ENCODE results near the gene MRPL19. TPM values are rescaled to one million over a fixed set of nuclear protein-coding genes. Genes with fewer than 3 reads are reported as not detected.

MRPL19 gene
- total RNA-seq, 1 experiment from 2014 or later, result 85.9 TPM

GRCh38 chr2:75612862-75613243 lies 33.7 kb upstream of the MRPL19 start:
- no peaks in the 10 kb centered on the region for H3K9me3 ChIP-seq (ENCODE audit: low read length)
- no peaks in the 10 kb centered on the region for H3K27me3 ChIP-seq (ENCODE audit: low read length)
- no peaks in the 10 kb centered on the region for H3K79me2 ChIP-seq (ENCODE audit: low read length)
- BruUV-seq (replicated peaks), result no TSS peak
- ChIA-PET POLR2A (ENCODE audit: unreplicated experiment) (no interaction called here), CTCF (no interaction called here)
- peaks cover 31% of the 10 kb centered on the region for H3K4me1 ChIP-seq (ENCODE audit: insufficient read depth, low read length)
- TF ChIP-seq EZH2phosphoT487 (IDR thresholded peaks at IDR 0.05; ENCODE audit: borderline replicate concordance, low read length) (no peak), EZH2 (IDR thresholded peaks at IDR 0.05; ENCODE audit: low read length, unreplicated experiment) (no peak), CTCF (conservative IDR thresholded peaks at IDR 0.05; ENCODE audit: low read depth, low read length) (no peak)
- no peak for DNase-seq
- H3K9ac ChIP-seq (ENCODE audit: low read length), result no peak overlapping the region
- no peak overlapping the region for H2AFZ ChIP-seq (ENCODE audit: low read length)
- no peak for ATAC-seq
- no peak overlapping the region for H3K27ac ChIP-seq (ENCODE audit: low read length)
- no peaks in the 10 kb centered on the region for H4K20me1 ChIP-seq (ENCODE audit: low read length)
- intact Hi-C loops (cut with micrococcal nuclease), result no loop called here
- no peak overlapping the region for H3K4me2 ChIP-seq (ENCODE audit: low read length)
- H3F3A ChIP-seq (ENCODE audit: low read length, unreplicated experiment), result no peaks in the 10 kb centered on the region
- no peaks in the 10 kb centered on the region for H3K9me2 ChIP-seq (replicated peaks; ENCODE audit: low read length)
- H3K36me3 ChIP-seq (ENCODE audit: low read depth, low read length), result no peaks in the 10 kb centered on the region
- H3K4me3 ChIP-seq (ENCODE audit: low read length), result no peak overlapping the region

GRCh38 chr2:75614162-75614651 lies 32.4 kb upstream of the MRPL19 start:
- Histone ChIP-seq H3K27me3 (ENCODE audit: low read length) (no peaks in the 10 kb centered on the region), H3K9ac (ENCODE audit: low read length) (no peak overlapping the region), H3K27ac (ENCODE audit: low read length) (peak overlapping the region; percentile 77), H3K9me2 (replicated peaks; ENCODE audit: low read length) (no peaks in the 10 kb centered on the region), H2AFZ (ENCODE audit: low read length) (no peak overlapping the region), H3K4me3 (ENCODE audit: low read length) (no peak overlapping the region), H3K79me2 (ENCODE audit: low read length) (no peaks in the 10 kb centered on the region), H4K20me1 (ENCODE audit: low read length) (no peaks in the 10 kb centered on the region), H3F3A (ENCODE audit: low read length, unreplicated experiment) (no peaks in the 10 kb centered on the region), H3K4me1 (ENCODE audit: insufficient read depth, low read length) (peaks cover 20% of the 10 kb centered on the region), H3K9me3 (ENCODE audit: low read length) (no peaks in the 10 kb centered on the region), H3K36me3 (ENCODE audit: low read depth, low read length) (no peaks in the 10 kb centered on the region), H3K4me2 (ENCODE audit: low read length) (peak overlapping the region; percentile 46)
- intact Hi-C loops (cut with micrococcal nuclease), result no loop called here
- peak; percentile 88 for DNase-seq
- no peak for TF ChIP-seq EZH2phosphoT487 (IDR thresholded peaks at IDR 0.05; ENCODE audit: borderline replicate concordance, low read length)
- ChIA-PET CTCF (interaction anchor here (0.9 kb wide), 1 partner anchor 14 kb away, joined by 3 read pairs; no protein-coding TSS in a partner anchor), POLR2A (ENCODE audit: unreplicated experiment) (no interaction called here)
- no TSS peak for BruUV-seq (replicated peaks)
- peak; percentile 54 for ATAC-seq

GRCh38 chr2:75616406-75616805 lies 30.2 kb upstream of the MRPL19 start:
- Histone ChIP-seq H3K36me3 (ENCODE audit: low read depth, low read length) (no peaks in the 10 kb centered on the region), H3F3A (ENCODE audit: low read length, unreplicated experiment) (peaks cover 4% of the 10 kb centered on the region), H3K9me2 (replicated peaks; ENCODE audit: low read length) (no peaks in the 10 kb centered on the region), H3K27ac (ENCODE audit: low read length) (no peak overlapping the region), H3K4me1 (ENCODE audit: insufficient read depth, low read length) (peaks cover 41% of the 10 kb centered on the region), H2AFZ (ENCODE audit: low read length) (no peak overlapping the region), H3K27me3 (ENCODE audit: low read length) (no peaks in the 10 kb centered on the region), H4K20me1 (ENCODE audit: low read length) (no peaks in the 10 kb centered on the region), H3K4me2 (ENCODE audit: low read length) (no peak overlapping the region), H3K79me2 (ENCODE audit: low read length) (no peaks in the 10 kb centered on the region), H3K4me3 (ENCODE audit: low read length) (no peak overlapping the region), H3K9ac (ENCODE audit: low read length) (no peak overlapping the region), H3K9me3 (ENCODE audit: low read length) (no peaks in the 10 kb centered on the region)
- POLR2A ChIA-PET (ENCODE audit: unreplicated experiment), result interaction anchor here (0.7 kb wide), 1 partner anchor 189 kb away, joined by 7 read pairs; no protein-coding TSS in a partner anchor
- ATAC-seq (no peak), DNase-seq (no peak)
- no TSS peak for BruUV-seq (replicated peaks)
- TF ChIP-seq EZH2 (IDR thresholded peaks at IDR 0.05; ENCODE audit: low read length, unreplicated experiment) (no peak), CTCF (conservative IDR thresholded peaks at IDR 0.05; ENCODE audit: low read depth, low read length) (no peak), EZH2phosphoT487 (IDR thresholded peaks at IDR 0.05; ENCODE audit: borderline replicate concordance, low read length) (no peak)
- CTCF ChIA-PET, result no interaction called here
- intact Hi-C loops (cut with micrococcal nuclease), result no loop called here
